ENCODE measurements around the gene MLNR. TPM values are rescaled to one million over a fixed set of nuclear protein-coding genes. Genes with fewer than 3 reads are reported as not detected.

MLNR gene
- total RNA-seq = not detected

GRCh38 chr13:49220036-49220855 is at the start of gene MLNR:
Gene MLNR, plus strand, starts transcription at chr13:49220338. Its CDS starts 0 bp downstream, at chr13:49220338.
- peak; percentile 49 for DNase-seq

GRCh38 chr13:49171359-49171758 is 48.8 kb upstream of the MLNR start:
- no peak for DNase-seq

- DNase-seq = no peak
Observed at GRCh38 chr13:49183672-49184325, 36.3 kb upstream of the MLNR start.

GRCh38 chr13:49184621-49185020 is 35.5 kb upstream of the MLNR start:
- DNase-seq = no peak

- no peak for DNase-seq
Observed at GRCh38 chr13:49185264-49185663, 34.9 kb upstream of the MLNR start.

- no peak for DNase-seq
Observed at GRCh38 chr13:49190901-49191300, 29.2 kb upstream of the MLNR start.

- no peak for DNase-seq
Observed at GRCh38 chr13:49206641-49207040, 13.5 kb upstream of the MLNR start.

- no peak for DNase-seq
Observed at GRCh38 chr13:49208619-49209018, 11.5 kb upstream of the MLNR start.

GRCh38 chr13:49210114-49210513 is 10.0 kb upstream of the MLNR start:
- no peak for DNase-seq

- no peak for DNase-seq
Observed at GRCh38 chr13:49210669-49211068, 9.5 kb upstream of the MLNR start.

- DNase-seq = no peak
Observed at GRCh38 chr13:49213539-49213938, 6.6 kb upstream of the MLNR start.

GRCh38 chr13:49213997-49214916 is 5.9 kb upstream of the MLNR start:
- DNase-seq = no peak

GRCh38 chr13:49214917-49215376 is 5.2 kb upstream of the MLNR start:
- DNase-seq = peak; percentile 12

- no peak for DNase-seq
Observed at GRCh38 chr13:49216334-49216733, 3.8 kb upstream of the MLNR start.

GRCh38 chr13:49217962-49218492 is 2.1 kb upstream of the MLNR start:
- DNase-seq = no peak

GRCh38 chr13:49218493-49219051 is 1.6 kb upstream of the MLNR start:
- peak; percentile 20 for DNase-seq

GRCh38 chr13:49219647-49220035 is 497 bp upstream of the MLNR start:
- no peak for DNase-seq

- no peak for DNase-seq
Observed at GRCh38 chr13:49220856-49221589, 885 bp downstream of the MLNR start.

- DNase-seq = no peak
Observed at GRCh38 chr13:49221590-49221965, 1.4 kb downstream of the MLNR start.

GRCh38 chr13:49225223-49226042 is 5.3 kb downstream of the MLNR start:
- no peak for DNase-seq
